HG02981 (cell line): Measurements from ENCODE around the gene ZP1.
"Not testable (repeated sequence)": the region's sequence is repeated elsewhere in the genome, so short reads cannot be mapped to it uniquely, and the experiment has no call there.

Experiments used
- ATAC-seq: cut with Tn5 transposase; IDR thresholded peaks from one replicate; pipeline ENCODE4 v1.9.1; 2021; ENCODE audit warnings: mild to moderate bottlenecking, moderate library complexity; ENCODE audit not compliant: unreplicated experiment

The ZP1 gene

GRCh38 chr11:60866911-60867870 is at the start of gene ZP1:
TSS of gene ZP1 (plus strand) at chr11:60867542. CDS start at chr11:60867562, 20 bp downstream.
- no peak for ATAC-seq

- no peak for ATAC-seq
Measured at GRCh38 chr11:60818057-60818456, 49.3 kb upstream of the ZP1 start.

GRCh38 chr11:60821827-60822599 is 45.3 kb upstream of the ZP1 start:
- no peak for ATAC-seq

GRCh38 chr11:60823745-60824306 is 43.5 kb upstream of the ZP1 start:
- not testable (repeated sequence) for ATAC-seq

GRCh38 chr11:60825118-60825517 is 42.2 kb upstream of the ZP1 start:
- ATAC-seq: no peak

GRCh38 chr11:60825790-60826189 is 41.6 kb upstream of the ZP1 start:
- ATAC-seq: no peak

GRCh38 chr11:60830478-60831142 is 36.7 kb upstream of the ZP1 start:
- no peak for ATAC-seq

- ATAC-seq: no peak
Measured at GRCh38 chr11:60831143-60831500, 36.2 kb upstream of the ZP1 start.

GRCh38 chr11:60831501-60832079 is 35.8 kb upstream of the ZP1 start:
- no peak for ATAC-seq

GRCh38 chr11:60834742-60835533 is 32.4 kb upstream of the ZP1 start:
- ATAC-seq: no peak

GRCh38 chr11:60835534-60835846 is 31.9 kb upstream of the ZP1 start:
- no peak for ATAC-seq

GRCh38 chr11:60836866-60837515 is 30.4 kb upstream of the ZP1 start:
- no peak for ATAC-seq

GRCh38 chr11:60838132-60838531 is 29.2 kb upstream of the ZP1 start:
- ATAC-seq: no peak

- no peak for ATAC-seq
Measured at GRCh38 chr11:60840470-60841430, 26.6 kb upstream of the ZP1 start.

GRCh38 chr11:60841797-60842667 is 25.3 kb upstream of the ZP1 start, which contains the start of gene CCDC86:
TSS of gene CCDC86 (plus strand) at chr11:60842113. CDS start at chr11:60842125, 12 bp downstream.
- ATAC-seq: peak; percentile 83

GRCh38 chr11:60842668-60843600 is 24.4 kb upstream of the ZP1 start:
- ATAC-seq: no peak
